ENCODE data around the gene PEX26. TPM values are rescaled to one million over a fixed set of nuclear protein-coding genes. Genes with fewer than 3 reads are reported as not detected.

The PEX26 gene
- total RNA-seq, 1 experiment from 2014 or later: 47.1 TPM

DNA sequence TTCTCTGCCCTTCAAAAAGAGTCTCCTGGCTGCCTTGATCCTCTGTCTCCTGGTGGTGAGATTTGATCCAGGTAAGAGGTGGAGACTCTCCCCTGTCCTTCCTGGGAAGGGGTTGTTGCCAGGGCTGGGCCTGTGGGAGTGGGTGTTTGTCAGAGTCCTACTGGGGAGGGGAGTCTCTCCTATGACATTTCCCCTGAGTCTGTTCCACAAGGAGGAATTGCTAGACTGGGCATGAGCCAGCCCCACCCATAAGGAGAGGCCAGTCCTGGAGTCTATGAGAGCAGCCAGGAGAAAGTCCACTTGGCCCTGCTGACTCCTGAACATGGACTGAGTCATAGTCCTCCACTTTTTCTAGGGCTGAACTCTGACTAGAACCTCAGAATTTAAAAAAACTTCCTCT lies 7.4 kb downstream of the PEX26 start:
- no peak for DNase-seq (ENCODE audit: unreplicated experiment)
- peaks cover 6% of the 10 kb centered on the region for H3K4me1 Mint-ChIP-seq (ENCODE audit: insufficient read depth, unreplicated experiment)
- TF ChIP-seq, protein P1, sequence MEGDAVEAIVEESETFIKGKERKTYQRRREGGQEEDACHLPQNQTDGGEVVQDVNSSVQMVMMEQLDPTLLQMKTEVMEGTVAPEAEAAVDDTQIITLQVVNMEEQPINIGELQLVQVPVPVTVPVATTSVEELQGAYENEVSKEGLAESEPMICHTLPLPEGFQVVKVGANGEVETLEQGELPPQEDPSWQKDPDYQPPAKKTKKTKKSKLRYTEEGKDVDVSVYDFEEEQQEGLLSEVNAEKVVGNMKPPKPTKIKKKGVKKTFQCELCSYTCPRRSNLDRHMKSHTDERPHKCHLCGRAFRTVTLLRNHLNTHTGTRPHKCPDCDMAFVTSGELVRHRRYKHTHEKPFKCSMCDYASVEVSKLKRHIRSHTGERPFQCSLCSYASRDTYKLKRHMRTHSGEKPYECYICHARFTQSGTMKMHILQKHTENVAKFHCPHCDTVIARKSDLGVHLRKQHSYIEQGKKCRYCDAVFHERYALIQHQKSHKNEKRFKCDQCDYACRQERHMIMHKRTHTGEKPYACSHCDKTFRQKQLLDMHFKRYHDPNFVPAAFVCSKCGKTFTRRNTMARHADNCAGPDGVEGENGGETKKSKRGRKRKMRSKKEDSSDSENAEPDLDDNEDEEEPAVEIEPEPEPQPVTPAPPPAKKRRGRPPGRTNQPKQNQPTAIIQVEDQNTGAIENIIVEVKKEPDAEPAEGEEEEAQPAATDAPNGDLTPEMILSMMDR (IDR thresholded peaks at IDR 0.05; ENCODE audit: unreplicated experiment): no peak
- no peak overlapping the region for H3K4me3 Mint-ChIP-seq (ENCODE audit: unreplicated experiment)
- peaks cover 90% of the 10 kb centered on the region for H3K36me3 Mint-ChIP-seq (ENCODE audit: insufficient read depth, unreplicated experiment)
- no peaks in the 10 kb centered on the region for H3K27me3 Mint-ChIP-seq (ENCODE audit: insufficient read depth, unreplicated experiment)
- intact Hi-C loops (cut with micrococcal nuclease): no loop called here
- H3K9me3 Mint-ChIP-seq (ENCODE audit: unreplicated experiment): peaks cover 8% of the 10 kb centered on the region
- ChIA-PET CTCF (no interaction called here), POLR2A (no interaction called here)
- H3K27ac Mint-ChIP-seq (ENCODE audit: low read depth, unreplicated experiment): no peak overlapping the region
- no TSS peak for BruUV-seq (replicated peaks)

DNA sequence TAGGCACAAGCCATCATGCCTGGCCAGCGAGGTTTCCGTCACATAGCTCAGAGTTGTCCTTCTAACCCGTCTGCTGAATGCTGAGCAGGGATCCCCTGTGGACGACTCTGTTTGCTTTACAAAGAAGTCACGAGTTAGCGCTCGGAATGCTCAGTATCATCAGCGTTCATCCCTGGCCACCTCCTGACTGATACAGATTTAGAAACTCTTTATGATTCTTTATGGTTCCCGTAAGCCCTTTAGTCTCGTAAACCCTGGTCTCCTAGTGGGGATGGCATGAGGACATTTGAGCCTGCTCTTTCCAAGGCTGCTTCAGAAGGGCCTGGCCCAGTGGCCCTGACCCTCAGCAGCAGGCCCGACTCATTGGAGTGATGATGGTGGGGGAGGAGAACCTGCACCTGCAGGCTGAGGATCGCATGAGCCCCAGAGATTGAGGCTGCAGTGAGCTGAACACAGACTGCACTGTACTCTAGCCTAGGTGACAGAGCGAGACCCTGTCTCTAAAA lies 9.6 kb downstream of the PEX26 start:
- CTCF ChIA-PET: interaction anchor here (6.6 kb wide), 1 partner anchor 10 kb away, joined by 48 read pairs; the partner anchor contains the start of gene PEX26
- no peak for DNase-seq (ENCODE audit: unreplicated experiment)
- no TSS peak for BruUV-seq (replicated peaks)
- Mint-ChIP-seq H3K27me3 (ENCODE audit: insufficient read depth, unreplicated experiment) (no peaks in the 10 kb centered on the region), H3K4me1 (ENCODE audit: insufficient read depth, unreplicated experiment) (peaks cover 15% of the 10 kb centered on the region), H3K36me3 (ENCODE audit: insufficient read depth, unreplicated experiment) (peaks cover 73% of the 10 kb centered on the region), H3K27ac (ENCODE audit: low read depth, unreplicated experiment) (no peak overlapping the region), H3K4me3 (ENCODE audit: unreplicated experiment) (no peak overlapping the region), H3K9me3 (ENCODE audit: unreplicated experiment) (no peaks in the 10 kb centered on the region)
- intact Hi-C loops (cut with micrococcal nuclease): no loop called here
- TF ChIP-seq, protein P1 (IDR thresholded peaks at IDR 0.05; ENCODE audit: unreplicated experiment): no peak
- POLR2A ChIA-PET: interaction anchor here (0.6 to 7.8 kb wide), 2 partner anchors 9 to 479 kb away, joined by 5 to 70 read pairs; partner anchors contain the start of gene PEX26

DNA sequence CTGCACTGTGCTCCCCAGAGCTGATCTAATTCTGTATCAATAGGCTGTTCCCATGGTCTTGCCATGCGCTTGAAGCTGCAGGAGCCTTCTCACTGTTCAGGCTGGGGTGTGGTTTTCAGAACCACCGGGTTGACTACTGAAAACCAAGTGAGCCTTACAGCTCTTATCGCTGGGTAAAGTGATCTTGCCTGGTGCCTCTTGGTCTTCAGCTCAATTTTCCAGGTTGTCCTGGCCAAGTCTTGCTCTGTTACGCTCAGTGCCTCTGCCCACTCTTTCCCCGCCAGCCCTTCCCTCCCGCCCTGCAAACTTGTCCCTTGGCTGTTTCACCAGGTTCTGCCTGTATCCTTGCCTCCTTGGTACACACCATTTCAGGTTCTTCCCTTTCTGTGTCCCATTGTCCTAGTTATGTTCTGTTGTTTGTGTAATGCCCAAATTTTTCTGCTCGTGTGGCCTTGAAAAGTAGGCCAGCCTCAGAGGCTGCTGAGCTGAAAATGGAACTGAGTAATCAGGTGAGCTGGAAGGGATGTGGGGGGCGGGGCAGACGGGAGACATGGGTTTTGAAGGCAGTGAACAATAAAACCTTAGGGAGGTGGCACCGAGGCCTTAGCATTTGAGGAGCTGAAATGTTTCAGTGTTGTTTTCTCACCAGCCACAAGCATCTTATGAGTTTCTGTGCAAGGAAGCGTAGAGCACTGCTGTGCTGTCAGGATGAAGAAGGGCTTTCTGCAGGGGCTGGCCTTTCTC lies 11.2 kb downstream of the PEX26 start:
- no TSS peak for BruUV-seq (replicated peaks)
- no peak for DNase-seq (ENCODE audit: unreplicated experiment)
- intact Hi-C loops (cut with micrococcal nuclease): no loop called here
- POLR2A ChIA-PET: interaction anchor here (7.8 kb wide), 1 partner anchor 11 kb away, joined by 70 read pairs; the partner anchor contains the start of gene PEX26
- H3K36me3 Mint-ChIP-seq (ENCODE audit: insufficient read depth, unreplicated experiment): peaks cover 57% of the 10 kb centered on the region
- no peak overlapping the region for H3K27ac Mint-ChIP-seq (ENCODE audit: low read depth, unreplicated experiment)
- peaks cover 14% of the 10 kb centered on the region for H3K4me1 Mint-ChIP-seq (ENCODE audit: insufficient read depth, unreplicated experiment)
- TF ChIP-seq, protein P1 (IDR thresholded peaks at IDR 0.05; ENCODE audit: unreplicated experiment): no peak
- H3K9me3 Mint-ChIP-seq (ENCODE audit: unreplicated experiment): no peaks in the 10 kb centered on the region
- CTCF ChIA-PET: interaction anchor here (0.8 to 6.6 kb wide), 3 partner anchors 12 to 259 kb away, joined by 3 to 48 read pairs (median 5); partner anchors contain the start of gene PEX26
- H3K4me3 Mint-ChIP-seq (ENCODE audit: unreplicated experiment): no peak overlapping the region
- no peaks in the 10 kb centered on the region for H3K27me3 Mint-ChIP-seq (ENCODE audit: insufficient read depth, unreplicated experiment)

DNA sequence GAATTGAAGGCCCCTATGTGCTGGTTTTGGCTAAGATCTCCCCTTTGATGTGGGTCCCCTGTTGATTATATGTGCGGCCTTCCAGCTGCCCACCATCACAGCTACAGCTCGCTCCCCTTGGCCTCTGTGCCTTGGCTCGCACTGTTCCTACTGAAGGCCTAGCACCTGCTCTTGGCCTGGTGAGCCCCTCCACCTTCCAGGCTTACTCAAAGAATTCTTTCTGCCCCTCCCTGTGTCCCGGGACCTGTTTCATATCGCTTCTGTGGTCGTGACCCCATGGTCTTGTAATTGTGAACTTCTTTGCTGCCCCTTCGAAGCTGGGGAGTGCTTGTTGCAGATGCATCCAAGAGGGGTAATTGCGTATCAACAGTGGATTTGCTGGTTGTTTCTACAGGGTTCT lies 12.5 kb downstream of the PEX26 start:
- no peaks in the 10 kb centered on the region for H3K27me3 Mint-ChIP-seq (ENCODE audit: insufficient read depth, unreplicated experiment)
- CTCF ChIA-PET: interaction anchor here (6.6 kb wide), 1 partner anchor 13 kb away, joined by 48 read pairs; the partner anchor contains the start of gene PEX26
- intact Hi-C loops (cut with micrococcal nuclease): no loop called here

More for the DNA sequence above, 12.5 kb downstream of the PEX26 start:
- Mint-ChIP-seq H3K4me3 (ENCODE audit: unreplicated experiment) (no peak overlapping the region), H3K27ac (ENCODE audit: low read depth, unreplicated experiment) (no peak overlapping the region), H3K9me3 (ENCODE audit: unreplicated experiment) (no peaks in the 10 kb centered on the region), H3K4me1 (ENCODE audit: insufficient read depth, unreplicated experiment) (peaks cover 14% of the 10 kb centered on the region), H3K36me3 (ENCODE audit: insufficient read depth, unreplicated experiment) (peaks cover 45% of the 10 kb centered on the region)
- TF ChIP-seq, protein P1 (IDR thresholded peaks at IDR 0.05; ENCODE audit: unreplicated experiment): no peak
- DNase-seq (ENCODE audit: unreplicated experiment): no peak
- no TSS peak for BruUV-seq (replicated peaks)
- POLR2A ChIA-PET: interaction anchor here (1.6 to 7.8 kb wide), 2 partner anchors 12 to 58 kb away, joined by 3 to 70 read pairs; partner anchors contain the start of gene PEX26

Data from MCF 10A (cell line).